DMS53 treated with DMSO at 0.1 percent for 48 hours (cell line): ENCODE results near the gene PRKAG2.
"Not testable (repeated sequence)": the region's sequence is repeated elsewhere in the genome, so short reads cannot be mapped to it uniquely, and the experiment has no call there.

ENCODE experiments used
- DNase-seq: peaks from one replicate; lab custom pipeline; 2025; ENCODE audit not compliant: unreplicated experiment; lab: John Stamatoyannopoulos, UW

The PRKAG2 gene

GRCh38 chr7:151837285-151838042 lies 39.5 kb downstream of the PRKAG2 start:
- DNase-seq = no peak

GRCh38 chr7:151836927-151837205 lies 40.0 kb downstream of the PRKAG2 start:
- DNase-seq = no peak

GRCh38 chr7:151836191-151836926 lies 40.6 kb downstream of the PRKAG2 start:
- DNase-seq = no peak

- DNase-seq = no peak
Observed at GRCh38 chr7:151835636-151836035, 41.3 kb downstream of the PRKAG2 start.

- DNase-seq = no peak
Observed at GRCh38 chr7:151834271-151835035, 42.5 kb downstream of the PRKAG2 start.

GRCh38 chr7:151833691-151834090 lies 43.2 kb downstream of the PRKAG2 start:
- DNase-seq = no peak

- DNase-seq = no peak
Observed at GRCh38 chr7:151833213-151833651, 43.7 kb downstream of the PRKAG2 start.

- no peak for DNase-seq
Observed at GRCh38 chr7:151832656-151833055, 44.3 kb downstream of the PRKAG2 start.

GRCh38 chr7:151832138-151832537 lies 44.8 kb downstream of the PRKAG2 start:
- no peak for DNase-seq

GRCh38 chr7:151831606-151832005 lies 45.3 kb downstream of the PRKAG2 start:
- DNase-seq = no peak

- no peak for DNase-seq
Observed at GRCh38 chr7:151830121-151830830, 46.6 kb downstream of the PRKAG2 start.

- no peak for DNase-seq
Observed at GRCh38 chr7:151829707-151830106, 47.2 kb downstream of the PRKAG2 start.

GRCh38 chr7:151827620-151828019 lies 49.3 kb downstream of the PRKAG2 start:
- DNase-seq = no peak

- DNase-seq = not testable (repeated sequence)
Observed at GRCh38 chr7:151826316-151826715, 50.6 kb downstream of the PRKAG2 start.

GRCh38 chr7:151825721-151826120 lies 51.2 kb downstream of the PRKAG2 start:
- DNase-seq = no peak

GRCh38 chr7:151824373-151824933 lies 52.5 kb downstream of the PRKAG2 start:
- DNase-seq = no peak

GRCh38 chr7:151823566-151824372 lies 53.1 kb downstream of the PRKAG2 start:
- DNase-seq = no peak

- no peak for DNase-seq
Observed at GRCh38 chr7:151822541-151823181, 54.3 kb downstream of the PRKAG2 start.

GRCh38 chr7:151821806-151822540 lies 54.9 kb downstream of the PRKAG2 start:
- no peak for DNase-seq
